Naive B cell (primary cell): Measurements from ENCODE around the gene MTHFD1. TPM values are rescaled to one million over a fixed set of nuclear protein-coding genes. Genes with fewer than 3 reads are reported as not detected.
"Not testable (repeated sequence)": the region's sequence is repeated elsewhere in the genome, so short reads cannot be mapped to it uniquely, and the experiment has no call there.

Experiments
- ATAC-seq, 2 donors: fragments of 150-1000 bp; cut with Tn5 transposase; 2 replicates each; pipeline ENCODE4 v1.10.0; 2021; ENCODE audit warnings: low read depth in 2 of 2, mild to moderate bottlenecking in 2 of 2, moderate library complexity in 2 of 2
- DNase-seq: peaks from one replicate; pipeline ENCODE4 v3.0.0; 2022
- H3K27ac Mint-ChIP-seq, 6 donors: one replicate each; pipeline ENCODE4 v1.8.0; 2020 to 2022; ENCODE audit warnings: mild to moderate bottlenecking in 6 of 6, mixed read lengths in 6 of 6, moderate library complexity in 5 of 6, inconsistent platforms in 2 of 6
- H3K27me3 Mint-ChIP-seq, 3 donors: one replicate each; pipeline ENCODE4 v1.8.0; 2021 to 2022; ENCODE audit warnings: mixed read lengths in 3 of 3, mild to moderate bottlenecking in 1 of 3
- H3K36me3 Mint-ChIP-seq, 2 donors: one replicate each; pipeline ENCODE4 v1.8.0; 2020 to 2022; ENCODE audit warnings: mixed read lengths in 2 of 2, inconsistent platforms in 1 of 2, mild to moderate bottlenecking in 1 of 2
- H3K4me1 Mint-ChIP-seq, 3 donors: one replicate each; pipeline ENCODE4 v1.8.0; 2020 to 2022; ENCODE audit warnings: mixed read lengths in 3 of 3, inconsistent platforms in 1 of 3, mild to moderate bottlenecking in 1 of 3, moderate library complexity in 1 of 3
- H3K4me3 Mint-ChIP-seq, 8 donors: one replicate each; pipeline ENCODE4 v1.8.0; 2020 to 2022; ENCODE audit warnings: mild to moderate bottlenecking in 8 of 8, mixed read lengths in 8 of 8, moderate library complexity in 8 of 8, inconsistent platforms in 2 of 8
- H3K9me3 Mint-ChIP-seq, 7 donors: one replicate each; pipeline ENCODE4 v1.8.0; 2020 to 2022; ENCODE audit warnings: mixed read lengths in 7 of 7, mild to moderate bottlenecking in 5 of 7, inconsistent platforms in 2 of 7, moderate library complexity in 1 of 7
- polyA plus RNA-seq, 6 donors: library from polyadenylated mRNA; unstranded; fragments of 300-500 nt; fragmentation: Illumina TruSeq; gene quantifications; one replicate each; pipeline ENCODE4 v1.2.3, GENCODE V29; 2021; ENCODE audit warnings: low read depth in 6 of 6

Gene MTHFD1
- 10 to 100 TPM; 44.1 to 74.7 (median 60.2) TPM for polyA plus RNA-seq

GRCh38 chr14:64387782-64388532 lies at the start of gene MTHFD1:
Gene MTHFD1, plus strand, starts transcription at chr14:64388353. Its CDS starts 75 bp downstream, at chr14:64388428.
- Mint-ChIP-seq H3K27me3 (no peaks in the 10 kb centered on the region), H3K4me1 (peaks cover 35 to 56% (median 51%) of the 10 kb centered on the region in 3 donors), H3K9me3 (no peaks in the 10 kb centered on the region), H3K4me3 (peak within 1 kb of the TSS; percentile 93 to 99 (median 96)), H3K36me3 (peaks cover 5 to 9% of the 10 kb centered on the region in 2 donors), H3K27ac (peak within 1 kb of the TSS; percentile 92 to 99 (median 98))
- DNase-seq (peak; percentile 94), ATAC-seq (peak; percentile 75 to 77)

- Mint-ChIP-seq H3K4me3 (peak overlapping the region; percentile 82 to 98 (median 96)), H3K27ac (peak overlapping the region; percentile 49 to 99 (median 96)), H3K27me3 (no peaks in the 10 kb centered on the region), H3K4me1 (peaks cover 13 to 32% (median 19%) of the 10 kb centered on the region in 3 donors), H3K9me3 (peaks cover 3 to 20% (median 8%) of the 10 kb centered on the region in 7 donors), H3K36me3 (peaks cover 8 to 12% of the 10 kb centered on the region in 2 donors)
- ATAC-seq (peak; percentile 83 to 84), DNase-seq (peak; percentile 86)
Measured at GRCh38 chr14:64338616-64339316, 49.4 kb upstream of the MTHFD1 start.

GRCh38 chr14:64340560-64341196 lies 47.5 kb upstream of the MTHFD1 start:
- DNase-seq: no peak
- H3K9me3 Mint-ChIP-seq: peaks cover 3 to 20% (median 8%) of the 10 kb centered on the region in 7 donors

GRCh38 chr14:64347748-64348147 lies 40.4 kb upstream of the MTHFD1 start:
- no peak for ATAC-seq
- H3K4me1 Mint-ChIP-seq: peaks cover 0 to 4% (median 0%) of the 10 kb centered on the region in 3 donors

More at GRCh38 chr14:64340560-64341196, 47.5 kb upstream of the MTHFD1 start:
- ATAC-seq: no peak
- H3K4me3 Mint-ChIP-seq: peak overlapping the region in 6 of 8 donors; percentile 2 to 76 (median 48)
- H3K27ac Mint-ChIP-seq: peak overlapping the region in 2 of 6 donors; percentile 11 to 15
- H3K36me3 Mint-ChIP-seq: peaks cover 8 to 12% of the 10 kb centered on the region in 2 donors
- H3K4me1 Mint-ChIP-seq: peaks cover 13 to 32% (median 19%) of the 10 kb centered on the region in 3 donors
- no peaks in the 10 kb centered on the region for H3K27me3 Mint-ChIP-seq

GRCh38 chr14:64349741-64350490 lies 38.2 kb upstream of the MTHFD1 start:
- ATAC-seq: no peak
- Mint-ChIP-seq H3K9me3 (no peaks in the 10 kb centered on the region), H3K27ac (peak overlapping the region in 1 of 6 donors; percentile 66), H3K4me1 (peaks cover 0 to 4% (median 0%) of the 10 kb centered on the region in 3 donors), H3K4me3 (no peak overlapping the region), H3K36me3 (peaks cover 0 to 5% of the 10 kb centered on the region in 2 donors), H3K27me3 (no peaks in the 10 kb centered on the region)
- DNase-seq: no peak

More at GRCh38 chr14:64347748-64348147, 40.4 kb upstream of the MTHFD1 start:
- no peak overlapping the region for H3K27ac Mint-ChIP-seq
- DNase-seq: no peak
- H3K36me3 Mint-ChIP-seq: peaks cover 0 to 5% of the 10 kb centered on the region in 2 donors
- H3K4me3 Mint-ChIP-seq: no peak overlapping the region
- H3K9me3 Mint-ChIP-seq: no peaks in the 10 kb centered on the region
- no peaks in the 10 kb centered on the region for H3K27me3 Mint-ChIP-seq

DNA sequence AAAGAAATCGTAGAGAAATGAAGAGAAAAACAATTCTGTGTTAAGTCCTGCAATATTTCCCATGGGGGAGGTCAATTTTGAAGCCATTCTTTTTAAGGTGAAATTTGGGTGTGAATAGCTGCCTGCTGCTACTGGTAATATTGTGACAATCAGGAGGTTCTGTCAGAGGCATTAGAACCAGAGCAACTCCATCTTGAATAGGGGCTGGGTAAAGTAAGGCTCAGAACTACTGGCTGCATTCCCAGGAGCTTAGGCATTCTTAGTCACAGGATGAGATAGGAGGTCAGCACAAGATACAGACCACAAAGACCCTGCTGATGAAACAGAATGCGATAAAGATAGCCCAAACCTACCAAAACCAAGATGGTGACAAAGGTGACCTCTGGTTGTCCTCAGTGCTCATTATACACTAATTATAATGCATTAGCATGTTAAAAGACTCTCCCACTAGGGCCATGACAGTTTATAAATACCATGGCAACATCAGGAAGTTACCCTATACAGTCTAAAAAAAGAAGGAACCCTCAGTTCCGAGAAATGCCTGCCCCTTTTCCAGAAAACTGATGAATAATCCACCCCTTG lies 24.8 kb upstream of the MTHFD1 start:
- DNase-seq (no peak), ATAC-seq (no peak)
- no peaks in the 10 kb centered on the region for H3K27me3 Mint-ChIP-seq
- peak overlapping the region in 1 of 8 donors; percentile 30 for H3K4me3 Mint-ChIP-seq
- no peaks in the 10 kb centered on the region for H3K4me1 Mint-ChIP-seq
- H3K9me3 Mint-ChIP-seq: no peaks in the 10 kb centered on the region
- peaks cover 0 to 4% of the 10 kb centered on the region in 2 donors for H3K36me3 Mint-ChIP-seq
- no peak overlapping the region for H3K27ac Mint-ChIP-seq

DNA sequence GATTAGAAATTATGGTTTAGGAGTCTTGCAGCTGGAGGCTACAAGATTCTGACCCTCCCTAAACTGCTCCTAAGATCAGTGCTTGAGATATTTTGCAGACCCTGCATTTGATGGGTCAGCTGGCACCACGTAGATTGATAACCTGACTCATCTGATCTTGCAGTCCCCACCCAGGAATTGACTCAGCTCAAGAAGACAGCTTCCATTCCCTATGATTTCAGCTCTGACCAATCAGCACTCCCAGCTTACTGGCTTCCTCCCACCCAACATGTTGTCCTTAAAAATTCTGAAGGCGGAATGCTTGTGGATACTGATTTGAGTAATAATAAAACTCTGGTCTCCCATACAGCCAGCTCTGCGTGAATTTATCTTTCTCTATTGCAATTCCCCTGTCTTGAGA lies 23.2 kb upstream of the MTHFD1 start:
- no peak overlapping the region for H3K27ac Mint-ChIP-seq
- ATAC-seq: no peak

GRCh38 chr14:64365358-64365889 lies 22.7 kb upstream of the MTHFD1 start:
- H3K4me1 Mint-ChIP-seq, H3K36me3 Mint-ChIP-seq, ATAC-seq, H3K27ac Mint-ChIP-seq, H3K4me3 Mint-ChIP-seq, DNase-seq, H3K9me3 Mint-ChIP-seq, H3K27me3 Mint-ChIP-seq: not testable (repeated sequence)

More for the DNA sequence above, 23.2 kb upstream of the MTHFD1 start:
- H3K27me3 Mint-ChIP-seq: no peaks in the 10 kb centered on the region
- H3K4me1 Mint-ChIP-seq: no peaks in the 10 kb centered on the region
- peaks cover 0 to 4% of the 10 kb centered on the region in 2 donors for H3K36me3 Mint-ChIP-seq
- H3K9me3 Mint-ChIP-seq: no peaks in the 10 kb centered on the region
- H3K4me3 Mint-ChIP-seq: no peak overlapping the region
- no peak for DNase-seq

GRCh38 chr14:64369201-64369600 lies 19.0 kb upstream of the MTHFD1 start:
- Mint-ChIP-seq H3K4me1 (no peaks in the 10 kb centered on the region), H3K27me3 (no peaks in the 10 kb centered on the region), H3K4me3 (no peak overlapping the region), H3K27ac (no peak overlapping the region), H3K9me3 (no peaks in the 10 kb centered on the region), H3K36me3 (no peaks in the 10 kb centered on the region)
- no peak for ATAC-seq
- DNase-seq: no peak

- H3K4me3 Mint-ChIP-seq: peak overlapping the region; percentile 93 to 99 (median 96)
- H3K36me3 Mint-ChIP-seq: peaks cover 5 to 9% of the 10 kb centered on the region in 2 donors
- no peaks in the 10 kb centered on the region for H3K27me3 Mint-ChIP-seq
- DNase-seq (no peak), ATAC-seq (peak in 1 of 2 donors; percentile 67)
- H3K9me3 Mint-ChIP-seq: no peaks in the 10 kb centered on the region
- H3K27ac Mint-ChIP-seq: peak overlapping the region; percentile 92 to 99 (median 98)
- H3K4me1 Mint-ChIP-seq: peaks cover 33 to 51% (median 48%) of the 10 kb centered on the region in 3 donors
Measured at GRCh38 chr14:64387232-64387781, 846 bp upstream of the MTHFD1 start.

GRCh38 chr14:64388533-64389285 lies 556 bp downstream of the MTHFD1 start:
- Mint-ChIP-seq H3K27ac (peak overlapping the region; percentile 92 to 99 (median 98)), H3K4me1 (peaks cover 39 to 61% (median 58%) of the 10 kb centered on the region in 3 donors), H3K4me3 (peak overlapping the region; percentile 93 to 99 (median 96)), H3K27me3 (no peaks in the 10 kb centered on the region), H3K36me3 (peaks cover 5 to 9% of the 10 kb centered on the region in 2 donors), H3K9me3 (no peaks in the 10 kb centered on the region)
- DNase-seq (no peak), ATAC-seq (peak in 1 of 2 donors; percentile 1)
